ENCODE results near the gene SLC25A12. TPM values are rescaled to one million over a fixed set of nuclear protein-coding genes. Genes with fewer than 3 reads are reported as not detected.
A peak's percentile ranks its signal among the peaks of the same experiment; 100 is the strongest.
"Not testable (repeated sequence)": the region's sequence is repeated elsewhere in the genome, so short reads cannot be mapped to it uniquely, and the experiment has no call there.

The SLC25A12 gene
- total RNA-seq, 3 donors from 2014 or later (not counting 1 experiment from before 2014, with no cell fraction given) = 18.7 to 21.7 (median 19.0) TPM

GRCh38 chr2:171908235-171908634 lies 14.2 kb upstream of the SLC25A12 start:
- Histone ChIP-seq H3K36me3 (ENCODE audit: control insufficient read depth, insufficient read depth, low read length) (no peaks in the 10 kb centered on the region), H3K4me3 (ENCODE audit: low read length) (no peak overlapping the region), H3K27ac (ENCODE audit: low read length) (no peak overlapping the region), H3K27me3 (ENCODE audit: control insufficient read depth, insufficient read depth, low read length) (no peaks in the 10 kb centered on the region), H3K9me3 (ENCODE audit: control insufficient read depth, insufficient read depth, low read length) (no peaks in the 10 kb centered on the region), H3K4me1 (ENCODE audit: control insufficient read depth, insufficient read depth, low read length) (no peaks in the 10 kb centered on the region)
- DNase-seq (no peak), ATAC-seq (no peak)
- Mint-ChIP-seq H3K4me1 (no peaks in the 10 kb centered on the region), H3K27ac (no peak overlapping the region), H3K27me3 (ENCODE audit: low read depth in 2 of 2) (peaks cover 6 to 12% of the 10 kb centered on the region in 2 donors), H3K9me3 (no peaks in the 10 kb centered on the region), H3K4me3 (no peak overlapping the region), H3K36me3 (no peaks in the 10 kb centered on the region)
- WGBS (ENCODE audit: insufficient coverage) = no CpG with 5 or more reads among the region's 1 CpG
- TF ChIP-seq, protein P1, sequence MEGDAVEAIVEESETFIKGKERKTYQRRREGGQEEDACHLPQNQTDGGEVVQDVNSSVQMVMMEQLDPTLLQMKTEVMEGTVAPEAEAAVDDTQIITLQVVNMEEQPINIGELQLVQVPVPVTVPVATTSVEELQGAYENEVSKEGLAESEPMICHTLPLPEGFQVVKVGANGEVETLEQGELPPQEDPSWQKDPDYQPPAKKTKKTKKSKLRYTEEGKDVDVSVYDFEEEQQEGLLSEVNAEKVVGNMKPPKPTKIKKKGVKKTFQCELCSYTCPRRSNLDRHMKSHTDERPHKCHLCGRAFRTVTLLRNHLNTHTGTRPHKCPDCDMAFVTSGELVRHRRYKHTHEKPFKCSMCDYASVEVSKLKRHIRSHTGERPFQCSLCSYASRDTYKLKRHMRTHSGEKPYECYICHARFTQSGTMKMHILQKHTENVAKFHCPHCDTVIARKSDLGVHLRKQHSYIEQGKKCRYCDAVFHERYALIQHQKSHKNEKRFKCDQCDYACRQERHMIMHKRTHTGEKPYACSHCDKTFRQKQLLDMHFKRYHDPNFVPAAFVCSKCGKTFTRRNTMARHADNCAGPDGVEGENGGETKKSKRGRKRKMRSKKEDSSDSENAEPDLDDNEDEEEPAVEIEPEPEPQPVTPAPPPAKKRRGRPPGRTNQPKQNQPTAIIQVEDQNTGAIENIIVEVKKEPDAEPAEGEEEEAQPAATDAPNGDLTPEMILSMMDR (IDR thresholded peaks at IDR 0.05) = no peak
- intact Hi-C loops (cut with micrococcal nuclease) = no loop called here

DNA sequence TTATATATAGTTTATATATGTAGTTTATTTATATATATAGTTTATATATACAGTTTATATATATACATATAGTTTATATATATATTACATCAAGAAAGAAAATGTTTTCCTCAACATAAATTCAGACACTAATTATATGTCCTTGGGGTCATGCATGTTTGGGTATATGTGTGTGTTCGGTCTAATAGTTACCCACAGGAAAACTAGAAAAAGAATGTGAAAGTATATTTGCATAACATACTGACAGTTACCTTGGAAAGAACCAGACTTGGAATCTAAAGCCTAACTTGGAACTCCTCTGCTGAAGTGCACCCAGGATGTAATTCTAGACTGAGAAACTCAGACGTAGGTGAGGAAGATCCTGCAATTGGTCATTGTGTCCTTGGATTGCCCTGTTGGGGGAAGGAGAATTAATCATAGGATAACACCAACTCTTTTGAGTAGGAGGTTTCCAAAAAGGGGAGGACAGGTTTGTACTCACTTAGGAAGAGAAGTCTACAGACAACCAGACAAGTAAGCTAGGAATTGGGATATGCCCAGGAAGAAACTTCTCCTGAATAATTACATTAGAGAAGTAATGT lies 8.9 kb upstream of the SLC25A12 start:
- no peaks in the 10 kb centered on the region for H3K36me3 Mint-ChIP-seq

DNA sequence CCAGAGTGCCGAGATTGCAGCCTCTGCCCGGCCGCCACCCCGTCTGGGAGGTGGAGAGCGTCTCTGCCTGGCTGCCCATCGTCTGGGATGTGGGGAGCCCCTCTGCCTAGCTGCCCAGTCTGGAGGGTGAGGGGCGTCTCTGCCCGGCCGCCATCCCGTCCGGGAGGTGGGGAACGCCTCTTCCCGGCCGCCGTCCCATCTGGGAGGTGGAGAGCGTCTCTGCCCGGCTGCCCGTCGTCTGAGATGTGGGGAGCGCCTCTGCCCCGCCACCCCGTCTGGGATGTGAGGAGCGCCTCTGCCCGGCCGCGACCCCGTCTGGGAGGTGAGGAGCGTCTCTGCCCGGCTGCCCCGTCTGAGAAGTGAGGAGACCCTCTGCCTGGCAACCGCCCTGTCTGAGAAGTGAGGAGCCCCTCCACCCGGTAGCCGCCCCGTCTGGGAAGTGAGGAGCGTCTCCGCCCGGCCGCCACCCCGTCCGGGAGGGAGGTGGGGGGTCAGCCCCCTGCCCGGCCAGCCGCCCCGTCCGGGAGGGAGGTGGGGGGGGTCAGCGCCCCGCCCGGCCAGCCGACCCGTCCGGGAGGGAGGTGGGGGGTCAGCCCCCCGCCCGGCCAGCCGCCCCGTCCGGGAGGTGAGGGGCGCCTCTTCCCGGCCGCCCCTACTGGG lies 5.7 kb upstream of the SLC25A12 start:
- H3K27ac Mint-ChIP-seq; H3K4me3 Mint-ChIP-seq; H3K36me3 ChIP-seq (ENCODE audit: control insufficient read depth, insufficient read depth, low read length); H3K27me3 ChIP-seq (ENCODE audit: control insufficient read depth, insufficient read depth, low read length); H3K27ac ChIP-seq (ENCODE audit: low read length); H3K9me3 ChIP-seq (ENCODE audit: control insufficient read depth, insufficient read depth, low read length); H3K36me3 Mint-ChIP-seq; H3K9me3 Mint-ChIP-seq; DNase-seq; H3K4me1 Mint-ChIP-seq; intact Hi-C loops (cut with micrococcal nuclease); H3K4me1 ChIP-seq (ENCODE audit: control insufficient read depth, insufficient read depth, low read length); H3K4me3 ChIP-seq (ENCODE audit: low read length); ATAC-seq: not testable (repeated sequence)
- H3K27me3 Mint-ChIP-seq (ENCODE audit: low read depth in 2 of 2) = peaks cover 12% of the 10 kb centered on the region in 2 donors
- 97% methylated on average over 43 of the region's 58 CpGs for WGBS (ENCODE audit: insufficient coverage)

More for the DNA sequence above, 8.9 kb upstream of the SLC25A12 start:
- 59% methylated on average over 1 of the region's 2 CpGs for WGBS (ENCODE audit: insufficient coverage)
- H3K4me3 Mint-ChIP-seq = no peak overlapping the region
- TF ChIP-seq, protein P1 (IDR thresholded peaks at IDR 0.05) = no peak
- intact Hi-C loops (cut with micrococcal nuclease) = no loop called here
- H3K9me3 Mint-ChIP-seq = no peaks in the 10 kb centered on the region
- no peaks in the 10 kb centered on the region for H3K4me1 ChIP-seq (ENCODE audit: control insufficient read depth, insufficient read depth, low read length)
- H3K9me3 ChIP-seq (ENCODE audit: control insufficient read depth, insufficient read depth, low read length) = no peaks in the 10 kb centered on the region
- H3K27ac Mint-ChIP-seq = no peak overlapping the region
- H3K27ac ChIP-seq (ENCODE audit: low read length) = no peak overlapping the region
- no peak overlapping the region for H3K4me3 ChIP-seq (ENCODE audit: low read length)
- DNase-seq (no peak), ATAC-seq (no peak)
- no peaks in the 10 kb centered on the region for H3K4me1 Mint-ChIP-seq
- H3K27me3 Mint-ChIP-seq (ENCODE audit: low read depth in 2 of 2) = peaks cover 12% of the 10 kb centered on the region in 2 donors
- H3K36me3 ChIP-seq (ENCODE audit: control insufficient read depth, insufficient read depth, low read length) = no peaks in the 10 kb centered on the region
- no peaks in the 10 kb centered on the region for H3K27me3 ChIP-seq (ENCODE audit: control insufficient read depth, insufficient read depth, low read length)

DNA sequence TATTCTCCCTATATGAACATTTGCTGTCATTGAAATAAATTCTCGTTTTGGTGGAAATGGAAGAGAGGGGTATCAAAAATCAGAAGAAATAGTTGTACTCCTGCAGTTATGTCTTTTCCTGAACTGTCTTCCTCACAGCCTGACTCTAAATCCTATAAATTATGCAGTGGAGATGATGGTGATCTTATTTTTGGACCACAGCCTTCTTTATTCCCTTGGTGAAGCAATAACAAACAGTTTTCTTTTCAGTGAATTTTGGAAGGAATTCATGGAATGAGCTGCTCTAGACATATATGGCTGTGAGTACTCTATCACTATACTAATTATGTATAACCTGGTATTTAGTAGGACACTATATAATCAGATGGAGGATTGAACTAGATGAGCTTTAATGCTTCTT lies 1.7 kb upstream of the SLC25A12 start:
- no peak overlapping the region for H3K27ac Mint-ChIP-seq
- intact Hi-C loops (cut with micrococcal nuclease) = no loop called here

More for the DNA sequence above, 1.7 kb upstream of the SLC25A12 start:
- Histone ChIP-seq H3K4me1 (ENCODE audit: control insufficient read depth, insufficient read depth, low read length) (peaks cover 11% of the 10 kb centered on the region), H3K9me3 (ENCODE audit: control insufficient read depth, insufficient read depth, low read length) (no peaks in the 10 kb centered on the region), H3K27me3 (ENCODE audit: control insufficient read depth, insufficient read depth, low read length) (no peaks in the 10 kb centered on the region), H3K4me3 (ENCODE audit: low read length) (no peak overlapping the region), H3K36me3 (ENCODE audit: control insufficient read depth, insufficient read depth, low read length) (no peaks in the 10 kb centered on the region), H3K27ac (ENCODE audit: low read length) (no peak overlapping the region)
- WGBS (ENCODE audit: insufficient coverage) = no CpG with 5 or more reads among the region's 1 CpG
- Mint-ChIP-seq H3K27me3 (ENCODE audit: low read depth in 2 of 2) (peaks cover 0 to 3% of the 10 kb centered on the region in 2 donors), H3K4me1 (peaks cover 15 to 24% of the 10 kb centered on the region in 2 donors), H3K4me3 (peak overlapping the region; percentile 98), H3K36me3 (no peaks in the 10 kb centered on the region), H3K9me3 (no peaks in the 10 kb centered on the region)
- no peak for ATAC-seq
- DNase-seq = no peak
- TF ChIP-seq, protein P1 (IDR thresholded peaks at IDR 0.05) = no peak
